T47D (cell line): ENCODE results near the gene BZW2.

Source experiments
- DNase-seq, 2 experiments: peaks; one replicate each; pipeline versions ENCODE4 v3.0.0 to v3.0.0-alpha.2; 2011 to 2012; ENCODE audit warnings: low read depth in 1 of 2, low spot score in 1 of 2
- JUND ChIP-seq: IDR thresholded peaks from 2 replicates; pipeline ENCODE4 v1.6.1; 2012; ENCODE audit warnings: low read depth
- in situ Hi-C: cut with HindIII; loops from 2 replicates; pipeline ENCODE4 v1.10.0; 2016; ENCODE audit warnings: low sequenced_read_pairs, low pct_unique_long_range_greater_than_20kb

The BZW2 gene

DNA sequence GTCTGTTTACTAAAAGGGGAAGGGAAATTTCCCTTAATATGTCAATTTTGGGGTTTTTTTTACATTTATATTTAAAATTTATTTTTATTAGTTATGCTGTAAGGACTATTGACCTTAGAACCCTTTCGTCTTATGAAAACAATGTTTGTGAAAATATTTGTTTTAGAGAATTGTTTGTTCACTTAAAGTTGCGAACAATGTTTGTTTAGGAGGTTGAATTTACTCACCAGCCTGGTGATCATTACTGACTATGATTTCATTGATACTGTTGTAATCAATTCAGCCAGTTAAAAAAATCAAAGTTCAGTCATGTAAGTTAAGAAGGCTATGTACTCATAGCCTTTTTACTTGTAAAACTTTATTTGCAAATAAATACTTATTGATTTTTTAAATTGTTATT lies 80.2 kb downstream of the BZW2 start:
- DNase-seq: no peak
- TF ChIP-seq JUND: no peak
- in situ Hi-C loops: no loop called here

DNA sequence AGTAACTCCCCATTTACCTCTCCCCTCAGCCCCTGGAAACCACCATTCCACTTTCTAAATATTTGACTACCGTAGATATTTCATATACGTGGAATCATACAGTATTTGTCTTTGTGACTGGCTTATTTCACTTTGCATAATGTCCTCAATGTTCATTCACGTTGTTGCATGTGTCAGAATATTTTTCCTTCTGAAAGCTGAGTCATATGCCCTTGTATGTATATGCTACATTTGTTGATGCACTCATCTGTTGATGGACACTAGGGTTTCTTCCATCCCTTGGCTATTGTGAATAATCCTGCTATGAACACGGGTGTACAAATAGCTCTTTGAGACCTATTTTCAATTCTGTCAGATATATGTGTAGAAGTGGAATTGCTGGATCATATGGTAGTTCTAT lies 81.8 kb downstream of the BZW2 start:
- in situ Hi-C loops: no loop called here
- no peak for DNase-seq
- no peak for TF ChIP-seq JUND

DNA sequence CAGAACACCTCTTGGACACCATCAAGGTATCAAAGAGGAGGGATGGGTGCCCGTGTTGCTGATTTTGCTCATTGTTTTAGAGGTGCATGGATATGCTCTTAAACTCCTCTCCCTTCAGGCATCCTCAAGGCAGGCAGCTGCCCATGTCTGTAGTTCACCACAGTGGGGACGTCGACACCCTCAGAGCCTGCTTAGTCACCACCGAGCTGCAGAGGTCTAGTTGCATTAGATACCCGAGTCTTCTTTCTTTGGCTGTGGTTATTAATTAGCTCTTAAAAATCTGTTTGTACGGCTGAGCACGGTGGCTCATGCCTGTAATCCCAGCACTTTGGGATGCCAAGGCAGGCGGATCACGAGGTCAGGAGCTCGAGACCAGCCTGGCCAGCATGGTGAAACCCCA lies 82.8 kb downstream of the BZW2 start:
- no peak for DNase-seq
- TF ChIP-seq JUND: no peak
- in situ Hi-C loops: no loop called here

DNA sequence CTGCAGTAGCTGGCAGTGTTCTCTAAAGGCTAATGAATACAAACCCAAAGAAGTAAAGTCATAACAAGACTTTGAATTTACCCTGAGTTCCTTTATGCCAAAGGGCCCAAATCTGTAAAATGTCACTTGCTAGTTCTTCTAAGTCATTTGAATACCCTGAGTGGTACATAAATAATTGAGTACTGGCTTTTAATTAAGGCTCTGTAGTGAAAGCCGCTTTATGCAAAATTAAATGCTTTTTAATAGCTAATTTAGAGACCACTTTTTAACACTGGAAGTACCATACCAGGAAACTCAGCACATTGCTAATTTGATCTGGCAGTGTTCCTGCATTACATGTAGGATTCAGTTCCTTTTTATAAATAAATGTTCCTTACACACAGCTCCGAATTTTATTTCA lies 83.6 kb downstream of the BZW2 start:
- DNase-seq: no peak
- TF ChIP-seq JUND: no peak
- in situ Hi-C loops: no loop called here

DNA sequence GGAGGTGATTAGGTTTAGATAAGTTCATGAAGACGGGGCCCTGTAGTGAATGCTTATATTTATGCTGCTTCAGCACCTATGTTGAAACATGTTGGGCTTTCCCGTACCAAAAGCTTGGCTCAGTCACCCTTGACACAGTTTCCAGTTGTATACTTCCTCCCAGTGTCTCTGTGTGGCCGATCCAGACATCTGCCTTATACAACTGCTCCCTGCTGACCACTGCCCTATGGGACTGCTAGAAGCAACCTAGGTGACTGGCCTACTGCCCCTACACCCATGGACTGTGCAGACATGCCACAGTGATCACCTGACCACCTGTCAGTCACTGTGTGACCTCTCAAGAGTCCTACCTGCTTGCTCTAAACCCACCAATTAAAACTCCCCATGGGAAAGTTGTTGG lies 85.0 kb downstream of the BZW2 start:
- TF ChIP-seq JUND: no peak
- in situ Hi-C loops: no loop called here
- no peak for DNase-seq

DNA sequence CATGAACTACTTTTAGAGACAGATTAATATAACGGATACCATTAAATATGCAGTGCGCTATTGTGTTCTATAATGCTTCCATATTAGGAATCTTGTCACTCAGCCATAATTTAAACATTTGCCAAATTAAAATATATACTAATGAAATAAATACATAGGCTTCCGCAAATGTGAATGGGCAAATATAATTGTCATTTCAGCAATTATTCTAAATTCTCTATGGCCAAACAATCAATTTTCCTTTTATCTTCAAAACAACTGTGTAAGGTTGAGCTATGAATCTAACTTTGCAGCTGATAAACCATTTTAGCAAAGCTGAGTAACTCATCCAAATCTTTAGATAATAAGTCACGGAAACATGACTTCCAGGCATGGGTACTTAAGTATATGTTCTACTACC lies 86.8 kb downstream of the BZW2 start:
- in situ Hi-C loops: no loop called here
- no peak for DNase-seq
- no peak for TF ChIP-seq JUND

DNA sequence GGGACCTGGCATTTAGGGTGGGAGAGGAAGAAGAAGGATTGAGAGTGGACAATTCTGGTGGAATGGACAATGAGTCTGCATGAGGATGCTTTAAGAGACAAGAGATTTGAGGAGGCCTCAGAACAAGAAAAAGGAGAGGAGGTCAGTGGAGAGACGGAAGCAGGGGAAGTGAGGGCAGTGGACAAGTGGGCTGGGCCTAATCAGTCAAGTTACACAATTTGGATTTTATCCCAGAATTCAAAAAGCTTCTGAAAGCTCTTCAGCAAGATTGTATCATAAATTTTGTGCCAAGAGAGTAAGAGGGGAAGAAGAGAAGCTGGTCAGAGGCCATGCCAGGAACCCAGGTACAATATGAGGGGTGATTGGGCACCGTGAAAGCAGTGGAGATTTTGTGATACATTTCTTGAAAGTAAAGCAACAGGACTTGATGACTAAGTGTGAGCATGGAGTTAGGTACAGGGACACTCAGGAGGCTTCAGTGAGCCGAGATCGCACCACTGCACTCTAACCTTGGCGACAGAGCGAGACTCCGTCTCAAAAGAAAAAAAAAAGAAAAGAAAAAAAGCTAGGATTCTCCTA lies 88.3 kb downstream of the BZW2 start:
- in situ Hi-C loops: no loop called here
- TF ChIP-seq JUND: no peak
- DNase-seq: no peak

DNA sequence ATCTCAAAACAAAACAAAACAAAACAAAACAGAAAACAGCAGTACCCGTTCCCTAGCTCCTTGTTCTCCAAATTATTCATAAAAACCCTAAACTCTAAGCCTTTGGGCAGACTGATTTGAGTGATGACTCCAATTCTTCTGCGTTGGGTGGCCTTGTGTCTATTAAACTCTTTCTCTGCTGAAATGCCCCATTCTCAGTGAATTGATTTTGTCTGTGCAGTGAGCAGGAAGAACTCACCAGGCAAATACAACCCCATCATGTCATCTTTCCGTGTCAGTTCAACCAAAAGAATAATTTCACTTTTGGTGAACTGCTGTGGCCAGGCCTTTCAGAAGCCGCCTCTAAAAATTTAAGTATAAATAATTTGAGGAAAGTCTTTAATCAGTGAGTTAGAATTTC lies 89.0 kb downstream of the BZW2 start:
- no peak for TF ChIP-seq JUND
- no peak for DNase-seq

DNA sequence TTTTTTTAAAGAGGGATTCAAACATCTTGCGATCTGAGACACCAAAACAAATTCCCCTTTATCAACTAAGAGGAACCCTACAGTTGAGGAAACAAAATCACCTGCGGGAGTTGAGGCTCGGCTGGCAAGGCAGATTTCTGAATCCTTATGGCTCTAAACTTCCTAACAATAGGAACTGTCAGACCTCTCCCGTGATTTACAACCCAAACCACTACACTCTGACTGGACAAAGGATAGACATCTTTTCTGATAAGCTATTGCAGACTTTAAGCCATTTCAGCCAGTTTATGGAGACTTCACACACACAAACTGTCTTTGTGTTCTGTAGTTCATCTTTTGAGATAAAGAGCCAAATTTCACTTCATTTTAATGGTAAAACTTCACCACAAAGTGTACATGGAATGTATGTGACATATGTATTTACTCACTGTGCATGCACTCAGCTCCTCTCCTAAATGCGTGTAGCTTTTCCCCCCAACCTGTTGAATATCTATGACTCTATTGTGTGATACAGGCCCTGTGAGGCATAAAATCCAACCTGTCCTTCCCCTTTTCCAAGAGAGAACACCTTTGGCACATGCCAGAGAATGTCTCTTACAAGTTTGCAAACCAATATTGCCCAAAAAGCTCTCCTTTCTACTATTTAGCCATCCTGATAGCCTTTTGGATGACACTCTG lies 92.2 kb downstream of the BZW2 start:
- in situ Hi-C loops: no loop called here
- no peak for DNase-seq
- TF ChIP-seq JUND: no peak

More for the DNA sequence above, 89.0 kb downstream of the BZW2 start:
- in situ Hi-C loops: no loop called here

DNA sequence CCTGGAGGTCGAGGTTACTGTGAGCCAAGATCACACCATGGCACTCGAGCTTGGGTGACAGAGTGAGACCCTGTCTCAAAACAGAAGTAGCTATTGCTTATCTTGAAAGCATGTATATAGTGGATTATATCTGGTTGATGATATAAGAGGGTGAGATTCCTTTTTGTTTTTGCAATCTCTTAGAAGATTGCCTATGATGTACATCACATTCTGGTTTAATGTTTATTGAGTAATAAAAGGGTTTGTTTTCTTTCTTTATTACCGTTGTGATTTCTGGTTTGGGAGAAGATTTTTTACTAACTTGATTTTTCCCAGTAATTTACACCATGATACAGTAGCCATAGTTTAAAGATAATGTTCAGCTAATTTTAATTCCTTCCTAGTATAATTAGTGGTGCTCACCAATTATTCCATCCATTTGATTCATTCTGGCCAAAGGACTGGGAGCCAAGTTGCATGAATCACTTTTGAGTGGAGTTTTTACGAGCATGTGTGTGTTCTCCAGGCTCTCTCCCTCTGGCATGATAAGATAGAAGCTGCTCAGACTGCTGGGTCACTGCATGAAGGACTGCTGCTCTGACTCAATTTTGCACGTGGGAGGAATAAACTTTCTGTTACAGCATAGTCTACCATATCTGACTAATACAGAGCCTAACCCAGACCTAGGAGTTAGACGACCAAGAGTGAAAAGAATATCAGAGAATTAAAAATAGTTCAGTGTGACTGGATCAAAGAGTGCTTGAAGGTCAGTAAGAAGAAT lies 94.1 kb downstream of the BZW2 start:
- no peak for TF ChIP-seq JUND
- no peak for DNase-seq
- in situ Hi-C loops: no loop called here

DNA sequence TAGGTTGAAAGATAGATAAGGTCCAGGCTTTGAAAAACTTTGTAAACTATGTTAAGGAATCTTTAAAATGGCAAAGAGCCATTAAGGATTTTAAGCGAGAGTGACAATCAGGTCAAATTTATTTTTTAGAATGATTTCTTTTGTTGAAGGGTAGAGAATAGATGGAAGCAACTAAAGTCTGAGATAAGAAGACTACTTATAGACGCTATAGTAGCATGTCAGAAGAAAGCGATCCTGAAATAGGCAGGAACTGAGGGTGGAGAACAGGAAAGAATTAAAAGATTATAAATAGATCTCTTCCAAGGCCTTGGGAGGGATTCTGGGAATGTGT lies 94.6 kb downstream of the BZW2 start:
- no peak for TF ChIP-seq JUND
- DNase-seq: no peak
- in situ Hi-C loops: no loop called here

DNA sequence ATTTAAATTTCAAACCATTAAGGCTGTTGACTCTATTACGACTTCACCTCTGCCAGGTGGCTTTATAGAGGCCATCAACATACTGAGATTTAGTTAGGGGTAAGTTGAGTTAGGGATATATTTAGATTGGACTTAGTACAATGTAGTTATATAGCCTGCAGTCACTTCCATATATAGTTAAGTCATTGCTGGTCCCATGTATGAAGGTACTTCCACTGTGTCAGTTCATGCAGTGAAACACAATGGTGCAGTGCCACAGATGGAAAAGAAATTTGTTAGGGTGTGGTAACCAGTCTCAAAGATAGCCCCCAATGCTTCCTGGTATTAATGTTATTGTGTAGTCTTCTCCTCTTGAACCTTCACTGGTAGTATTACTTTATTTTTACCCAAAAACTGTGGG lies 95.0 kb downstream of the BZW2 start:
- no peak for TF ChIP-seq JUND
- no peak for DNase-seq
- in situ Hi-C loops: no loop called here

DNA sequence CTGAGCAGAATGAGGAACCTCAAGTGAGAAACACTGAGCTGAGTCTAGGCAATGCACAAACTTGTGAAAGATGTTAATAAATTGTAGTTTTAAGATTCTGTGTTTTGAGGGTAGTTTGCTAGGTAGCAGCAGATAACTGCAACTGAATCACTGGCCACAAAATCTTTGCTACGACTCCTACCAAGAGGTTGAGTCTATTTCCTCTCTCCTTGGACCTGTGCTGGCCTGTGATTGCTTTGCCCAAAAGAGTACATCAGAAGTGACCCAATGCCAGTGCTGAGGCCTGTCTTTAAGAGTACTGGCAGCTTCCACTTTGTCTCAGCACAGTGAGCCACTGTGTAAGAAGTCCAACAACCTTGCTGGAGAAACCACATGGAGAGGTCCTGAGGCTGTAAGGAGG lies 95.7 kb downstream of the BZW2 start:
- DNase-seq: no peak
- TF ChIP-seq JUND: no peak
- in situ Hi-C loops: no loop called here
